Mesangial cell (primary cell): ENCODE results near the gene ATP12A. TPM values are rescaled to one million over a fixed set of nuclear protein-coding genes. Genes with fewer than 3 reads are reported as not detected.

Experiments
- total RNA-seq: library from RNA; depleted of rRNA; stranded (reverse); fragments of >200 nt; gene quantifications from 2 replicates; pipeline ENCODE4 v1.2.3, GENCODE V29; 2015

Gene ATP12A
- total RNA-seq: not detected in 2 replicates

DNA sequence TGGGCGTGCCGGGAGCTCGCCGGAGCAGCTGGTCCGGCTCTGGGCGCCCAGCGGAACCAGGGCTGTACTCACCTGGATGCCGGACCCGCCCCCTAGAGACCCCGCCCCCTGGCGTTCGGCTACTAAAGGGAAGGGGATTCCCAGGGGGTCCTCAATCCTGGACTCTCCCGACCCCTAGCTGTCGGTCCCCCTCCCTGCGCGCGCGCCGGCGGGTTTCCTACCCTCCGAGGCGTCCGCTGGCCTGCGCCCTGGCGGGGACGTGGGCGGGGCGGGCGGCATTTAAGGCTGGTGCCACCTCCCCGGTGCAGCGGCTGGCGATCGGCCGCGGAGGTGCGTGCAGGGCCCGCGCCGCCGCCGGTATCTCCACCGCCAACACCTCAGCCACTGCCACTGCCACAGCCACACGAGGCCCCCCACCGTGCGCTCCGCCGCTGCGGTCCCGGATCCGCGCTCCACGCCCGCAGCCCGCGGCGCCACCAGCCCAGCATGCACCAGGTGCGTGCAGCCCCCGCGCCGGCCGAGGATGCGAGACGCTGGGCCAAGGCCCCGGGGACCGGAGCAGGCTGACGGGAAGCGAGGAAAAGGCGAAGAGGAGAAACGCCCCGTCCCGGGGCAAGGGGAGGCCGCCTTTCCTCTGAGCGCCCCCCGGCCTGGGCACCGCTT is at the start of gene ATP12A:
TSS of gene ATP12A (plus strand) at position 151 of the 663 bp plus-strand sequence. CDS start at position 487, 336 bp downstream.

Other genes with a start within 250 kb of the ATP12A start
- gene PARP4, start 167.6 kb upstream of the ATP12A start, total RNA-seq: 34.5 and 48.2 TPM in 2 replicates
- 0.13 and 0.49 TPM in 2 replicates for gene RNF17, start 83.8 kb downstream of the ATP12A start, total RNA-seq